Measurements from ENCODE around the gene ARL5C. TPM values are rescaled to one million over a fixed set of nuclear protein-coding genes. Genes with fewer than 3 reads are reported as not detected.

The ARL5C gene
- polyA plus RNA-seq, 1 donor (not counting 4 experiments of a cell fraction or from before 2014, with no cell fraction given), result not detected

DNA sequence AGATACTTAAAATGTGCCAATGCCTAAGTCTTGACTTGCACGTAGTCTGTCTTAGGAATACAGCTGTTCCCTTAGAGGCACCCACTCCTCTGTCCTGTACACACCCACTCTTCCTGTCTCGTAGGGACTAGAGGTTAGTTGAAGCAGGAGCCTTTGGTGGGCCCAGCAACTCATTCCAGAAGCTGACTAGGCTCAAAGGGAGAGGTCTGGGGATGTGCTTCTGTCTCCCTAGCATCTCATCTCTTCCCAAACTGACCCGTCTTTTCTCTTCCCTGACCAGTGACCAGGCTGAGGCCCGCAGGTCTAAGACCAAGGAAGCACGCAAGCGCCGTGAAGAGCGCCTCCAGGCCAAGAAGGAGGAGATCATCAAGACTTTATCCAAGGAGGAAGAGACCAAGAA is 38.3 kb upstream of the ARL5C start:
- Histone ChIP-seq H2AFZ (ENCODE audit: control insufficient read depth, low read length) (no peak overlapping the region), H3K27ac (ENCODE audit: control insufficient read depth, insufficient read depth, low read length) (no peak overlapping the region), H3K36me3 (ENCODE audit: control insufficient read depth in 2 of 2, extremely low read depth in 1 of 2, insufficient read depth in 2 of 2, low read length in 2 of 2) (peaks cover 22 to 31% of the 10 kb centered on the region in 2 experiments), H3K9me3 (ENCODE audit: control insufficient read depth, low read depth, low read length) (no peaks in the 10 kb centered on the region), H3K4me2 (ENCODE audit: control insufficient read depth, extremely low read depth, insufficient read depth, low read depth, low read length) (no peak overlapping the region), H3K4me3 (ENCODE audit: control insufficient read depth in 2 of 3, extremely low read depth in 1 of 3, insufficient read depth in 2 of 3, low read depth in 1 of 3, low read length in 3 of 3) (no peak overlapping the region), H3K9me1 (ENCODE audit: control insufficient read depth, extremely low read depth, insufficient read depth, low read length) (no peaks in the 10 kb centered on the region), H3K9ac (ENCODE audit: control insufficient read depth, extremely low read depth, insufficient read depth, low read length) (no peak overlapping the region), H3K27me3 (ENCODE audit: control insufficient read depth, extremely low read depth, insufficient read depth, low read length) (peaks cover 9% of the 10 kb centered on the region), H4K20me1 (ENCODE audit: control insufficient read depth, extremely low read depth, insufficient read depth, low read length) (peaks cover 14% of the 10 kb centered on the region), H3K4me1 (ENCODE audit: control insufficient read depth, extremely low read depth, insufficient read depth, low read length) (peaks cover 16% of the 10 kb centered on the region), H3K79me2 (ENCODE audit: control insufficient read depth, insufficient read depth, low read length) (peaks cover 29% of the 10 kb centered on the region)
- FAIRE-seq (no peak), DNase-seq (ENCODE audit: low read depth, low spot score) (no peak)
- dilution Hi-C loops (cut with MboI; ENCODE audit: extremely low pct_ligation_motif_present, low sequenced_read_pairs), result no loop called here
- TF ChIP-seq, protein P1, sequence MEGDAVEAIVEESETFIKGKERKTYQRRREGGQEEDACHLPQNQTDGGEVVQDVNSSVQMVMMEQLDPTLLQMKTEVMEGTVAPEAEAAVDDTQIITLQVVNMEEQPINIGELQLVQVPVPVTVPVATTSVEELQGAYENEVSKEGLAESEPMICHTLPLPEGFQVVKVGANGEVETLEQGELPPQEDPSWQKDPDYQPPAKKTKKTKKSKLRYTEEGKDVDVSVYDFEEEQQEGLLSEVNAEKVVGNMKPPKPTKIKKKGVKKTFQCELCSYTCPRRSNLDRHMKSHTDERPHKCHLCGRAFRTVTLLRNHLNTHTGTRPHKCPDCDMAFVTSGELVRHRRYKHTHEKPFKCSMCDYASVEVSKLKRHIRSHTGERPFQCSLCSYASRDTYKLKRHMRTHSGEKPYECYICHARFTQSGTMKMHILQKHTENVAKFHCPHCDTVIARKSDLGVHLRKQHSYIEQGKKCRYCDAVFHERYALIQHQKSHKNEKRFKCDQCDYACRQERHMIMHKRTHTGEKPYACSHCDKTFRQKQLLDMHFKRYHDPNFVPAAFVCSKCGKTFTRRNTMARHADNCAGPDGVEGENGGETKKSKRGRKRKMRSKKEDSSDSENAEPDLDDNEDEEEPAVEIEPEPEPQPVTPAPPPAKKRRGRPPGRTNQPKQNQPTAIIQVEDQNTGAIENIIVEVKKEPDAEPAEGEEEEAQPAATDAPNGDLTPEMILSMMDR (optimal IDR thresholded peaks at IDR 0.05 in 1 of 3, IDR thresholded peaks at IDR 0.05 in 1 of 3, conservative IDR thresholded peaks at IDR 0.05 in 1 of 3; ENCODE audit: extremely low read depth in 1 of 3, insufficient read depth in 2 of 3, low read length in 3 of 3), result no peak
- TF ChIP-seq EZH2 (IDR thresholded peaks at IDR 0.05; ENCODE audit: low read length), result no peak

DNA sequence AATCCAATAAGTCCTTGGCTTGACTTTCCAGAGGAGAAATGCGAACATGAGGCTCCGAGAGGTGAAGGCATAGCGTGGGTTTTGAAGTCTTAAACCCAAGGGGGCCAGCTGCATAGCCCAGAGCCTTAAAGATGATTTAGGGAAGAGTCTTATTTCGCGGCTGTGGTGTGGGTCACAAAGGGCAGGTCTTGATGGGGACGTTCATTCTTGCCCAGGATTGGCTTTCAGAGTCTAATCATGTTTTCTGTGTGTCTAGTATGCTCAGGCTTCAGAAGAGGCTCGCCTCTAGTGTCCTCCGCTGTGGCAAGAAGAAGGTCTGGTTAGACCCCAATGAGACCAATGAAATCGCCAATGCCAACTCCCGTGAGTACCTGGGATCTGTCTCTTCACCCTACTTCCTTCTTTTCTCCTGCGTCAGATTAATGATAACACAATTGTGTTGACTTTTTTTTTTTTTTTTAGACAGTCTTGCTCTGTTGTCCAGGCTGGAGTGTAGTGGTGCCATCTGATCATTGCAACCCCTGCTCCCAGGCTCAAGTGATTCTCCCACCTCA is 35.1 kb upstream of the ARL5C start:
- H4K20me1 ChIP-seq (ENCODE audit: control insufficient read depth, extremely low read depth, insufficient read depth, low read length), result peaks cover 14% of the 10 kb centered on the region
- H3K4me1 ChIP-seq (ENCODE audit: control insufficient read depth, extremely low read depth, insufficient read depth, low read length), result peaks cover 25% of the 10 kb centered on the region
- DNase-seq (ENCODE audit: low read depth, low spot score), result no peak
- peak overlapping the region; percentile 100 for H3K9ac ChIP-seq (ENCODE audit: control insufficient read depth, extremely low read depth, insufficient read depth, low read length)
- peaks cover 34% of the 10 kb centered on the region for H3K79me2 ChIP-seq (ENCODE audit: control insufficient read depth, insufficient read depth, low read length)
- dilution Hi-C loops (cut with MboI; ENCODE audit: extremely low pct_ligation_motif_present, low sequenced_read_pairs), result no loop called here
- no peaks in the 10 kb centered on the region for H3K27me3 ChIP-seq (ENCODE audit: control insufficient read depth, extremely low read depth, insufficient read depth, low read length)
- H3K4me3 ChIP-seq (ENCODE audit: control insufficient read depth in 2 of 3, extremely low read depth in 1 of 3, insufficient read depth in 2 of 3, low read depth in 1 of 3, low read length in 3 of 3), result peak overlapping the region; percentile 87 to 93 (median 92)
- H2AFZ ChIP-seq (ENCODE audit: control insufficient read depth, low read length), result no peak overlapping the region
- H3K4me2 ChIP-seq (ENCODE audit: control insufficient read depth, extremely low read depth, insufficient read depth, low read depth, low read length), result peak overlapping the region; percentile 99
- no peaks in the 10 kb centered on the region for H3K9me3 ChIP-seq (ENCODE audit: control insufficient read depth, low read depth, low read length)
- H3K36me3 ChIP-seq (ENCODE audit: control insufficient read depth in 2 of 2, extremely low read depth in 1 of 2, insufficient read depth in 2 of 2, low read length in 2 of 2), result peaks cover 22 to 31% of the 10 kb centered on the region in 2 experiments
- H3K9me1 ChIP-seq (ENCODE audit: control insufficient read depth, extremely low read depth, insufficient read depth, low read length), result no peaks in the 10 kb centered on the region
- TF ChIP-seq EZH2 (IDR thresholded peaks at IDR 0.05; ENCODE audit: low read length), result no peak
- no peak for FAIRE-seq
- H3K27ac ChIP-seq (ENCODE audit: control insufficient read depth, insufficient read depth, low read length), result peak overlapping the region; percentile 100
